Measurements from ENCODE around the gene LHX5. TPM values are rescaled to one million over a fixed set of nuclear protein-coding genes. Genes with fewer than 3 reads are reported as not detected.

The LHX5 gene
- total RNA-seq, 3 donors from 2014 or later (not counting 1 experiment from before 2014, with no cell fraction given): not detected

- Histone ChIP-seq H3K36me3 (ENCODE audit: control insufficient read depth, insufficient read depth, low read length) (no peaks in the 10 kb centered on the region), H3K27ac (ENCODE audit: low read length) (no peak overlapping the region), H3K4me1 (ENCODE audit: control insufficient read depth, insufficient read depth, low read length) (no peaks in the 10 kb centered on the region), H3K27me3 (ENCODE audit: control insufficient read depth, insufficient read depth, low read length) (peaks cover 45% of the 10 kb centered on the region), H3K4me3 (ENCODE audit: low read length) (no peak overlapping the region), H3K9me3 (ENCODE audit: control insufficient read depth, insufficient read depth, low read length) (peaks cover 6% of the 10 kb centered on the region)
- whole genome bisulfite sequencing (ENCODE audit: insufficient coverage): 5% methylated on average over 59 of the region's 61 CpGs
- H3K27ac Mint-ChIP-seq: no peak overlapping the region
- ATAC-seq (peak in 1 of 3 donors; percentile 33), DNase-seq (peak in 1 of 2 donors; percentile 51)
- H3K9me3 Mint-ChIP-seq: peaks cover 0 to 2% of the 10 kb centered on the region in 2 donors
- H3K27me3 Mint-ChIP-seq (ENCODE audit: low read depth in 2 of 2): peaks cover 64 to 75% of the 10 kb centered on the region in 2 donors
- H3K4me3 Mint-ChIP-seq: no peak overlapping the region
- no peak for TF ChIP-seq CTCF (IDR thresholded peaks at IDR 0.05)
- H3K4me1 Mint-ChIP-seq: no peaks in the 10 kb centered on the region
- no peaks in the 10 kb centered on the region for H3K36me3 Mint-ChIP-seq
- intact Hi-C loops (cut with micrococcal nuclease): no loop called here
Observed at GRCh38 chr12:113479590-113480335, 8.1 kb upstream of the LHX5 start.

- DNase-seq (no peak), ATAC-seq (no peak)
- H3K36me3 Mint-ChIP-seq: no peaks in the 10 kb centered on the region
- peaks cover 48% of the 10 kb centered on the region for H3K27me3 ChIP-seq (ENCODE audit: control insufficient read depth, insufficient read depth, low read length)
- intact Hi-C loops (cut with micrococcal nuclease): no loop called here
- H3K4me3 ChIP-seq (ENCODE audit: low read length): no peak overlapping the region
- peaks cover 69 to 77% of the 10 kb centered on the region in 2 donors for H3K27me3 Mint-ChIP-seq (ENCODE audit: low read depth in 2 of 2)
- TF ChIP-seq CTCF (IDR thresholded peaks at IDR 0.05): no peak
- H3K36me3 ChIP-seq (ENCODE audit: control insufficient read depth, insufficient read depth, low read length): no peaks in the 10 kb centered on the region
- WGBS (ENCODE audit: insufficient coverage): 10% methylated on average over 11 of the region's 11 CpGs
- peaks cover 0 to 4% of the 10 kb centered on the region in 2 donors for H3K4me1 Mint-ChIP-seq
- peaks cover 6% of the 10 kb centered on the region for H3K9me3 ChIP-seq (ENCODE audit: control insufficient read depth, insufficient read depth, low read length)
- H3K27ac Mint-ChIP-seq: no peak overlapping the region
- peak overlapping the region; percentile 11 for H3K4me3 Mint-ChIP-seq
- peaks cover 0 to 2% of the 10 kb centered on the region in 2 donors for H3K9me3 Mint-ChIP-seq
- H3K4me1 ChIP-seq (ENCODE audit: control insufficient read depth, insufficient read depth, low read length): no peaks in the 10 kb centered on the region
- no peak overlapping the region for H3K27ac ChIP-seq (ENCODE audit: low read length)
Observed at GRCh38 chr12:113479216-113479589, 7.5 kb upstream of the LHX5 start.

GRCh38 chr12:113478351-113479011, 6.8 kb upstream of the LHX5 start:
- 15% methylated on average over 40 of the region's 41 CpGs for WGBS (ENCODE audit: insufficient coverage)

More at GRCh38 chr12:113478351-113479011, 6.8 kb upstream of the LHX5 start:
- H3K36me3 ChIP-seq (ENCODE audit: control insufficient read depth, insufficient read depth, low read length): no peaks in the 10 kb centered on the region
- Mint-ChIP-seq H3K4me1 (peaks cover 0 to 6% of the 10 kb centered on the region in 2 donors), H3K27me3 (ENCODE audit: low read depth in 2 of 2) (peaks cover 73 to 77% of the 10 kb centered on the region in 2 donors), H3K36me3 (no peaks in the 10 kb centered on the region), H3K4me3 (no peak overlapping the region), H3K27ac (no peak overlapping the region), H3K9me3 (peaks cover 0 to 2% of the 10 kb centered on the region in 2 donors)
- H3K27ac ChIP-seq (ENCODE audit: low read length): no peak overlapping the region
- peaks cover 6% of the 10 kb centered on the region for H3K9me3 ChIP-seq (ENCODE audit: control insufficient read depth, insufficient read depth, low read length)
- no peak overlapping the region for H3K4me3 ChIP-seq (ENCODE audit: low read length)
- no peak for ATAC-seq
- no peaks in the 10 kb centered on the region for H3K4me1 ChIP-seq (ENCODE audit: control insufficient read depth, insufficient read depth, low read length)
- no peak for DNase-seq
- no peak for TF ChIP-seq CTCF (IDR thresholded peaks at IDR 0.05)
- intact Hi-C loops (cut with micrococcal nuclease): no loop called here
- peaks cover 52% of the 10 kb centered on the region for H3K27me3 ChIP-seq (ENCODE audit: control insufficient read depth, insufficient read depth, low read length)

Measured in natural killer cell (primary cell).